ENCODE data around the gene ZDHHC14.
"Not testable (repeated sequence)": the region's sequence is repeated elsewhere in the genome, so short reads cannot be mapped to it uniquely, and the experiment has no call there.

The ZDHHC14 gene

DNA sequence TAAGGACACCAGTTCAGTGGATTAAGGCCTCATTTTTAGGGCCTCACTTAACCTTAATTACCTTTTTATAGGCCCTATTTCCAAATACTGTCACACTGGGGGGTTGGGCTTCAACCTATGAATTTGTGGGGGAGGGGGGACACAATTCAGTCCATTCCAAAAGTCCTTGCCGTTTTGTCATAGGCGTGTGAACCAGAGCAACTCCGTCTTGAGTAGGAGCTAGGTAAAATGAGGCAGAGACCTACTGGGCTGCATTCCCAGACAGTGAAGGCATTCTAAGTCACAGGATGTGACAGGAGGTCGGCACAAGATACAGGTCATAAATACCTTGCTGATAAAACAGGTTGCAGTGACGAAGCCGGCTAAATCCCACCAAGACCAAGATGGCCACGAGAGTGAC lies 328.6 kb downstream of the ZDHHC14 start:
- no peak for DNase-seq

DNA sequence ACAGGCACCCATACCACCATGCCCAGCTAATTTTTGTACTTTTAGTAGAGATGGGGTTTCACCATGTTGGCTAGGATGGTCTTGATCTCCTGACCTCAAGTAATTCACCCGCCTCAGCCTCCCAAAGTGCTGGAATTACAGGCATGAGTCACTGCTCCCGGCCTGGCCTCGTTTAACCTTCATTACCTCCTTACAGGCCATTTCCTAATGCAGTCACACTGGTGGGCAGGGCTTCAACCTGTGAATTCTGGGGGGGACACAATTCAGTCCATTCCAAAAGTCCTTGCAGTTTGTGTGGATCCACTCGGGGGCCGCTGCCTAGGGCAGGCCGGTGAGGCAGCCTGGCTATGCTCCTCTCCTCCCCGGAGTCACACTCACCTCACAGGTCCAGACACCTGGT lies 329.6 kb downstream of the ZDHHC14 start:
- DNase-seq: no peak

DNA sequence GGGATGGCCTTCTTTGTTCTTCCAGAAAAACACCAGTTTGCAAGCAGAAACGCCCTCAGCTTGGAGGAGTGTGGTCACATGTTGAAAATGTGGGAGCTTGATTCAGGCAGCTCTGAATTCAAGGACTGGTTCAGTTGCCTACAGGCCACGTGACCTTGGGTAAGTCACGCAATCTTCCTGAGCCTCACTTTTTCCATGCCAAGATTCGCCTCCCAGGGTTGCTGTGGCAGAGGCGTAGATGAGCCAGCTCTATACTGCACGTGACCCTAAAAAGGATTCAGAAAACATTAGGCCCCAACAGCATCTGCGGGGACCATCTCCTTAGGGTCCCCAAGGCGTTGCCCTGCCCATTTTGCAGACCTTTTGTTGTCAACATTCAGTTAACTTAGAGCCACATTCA lies 330.1 kb downstream of the ZDHHC14 start:
- DNase-seq: no peak

DNA sequence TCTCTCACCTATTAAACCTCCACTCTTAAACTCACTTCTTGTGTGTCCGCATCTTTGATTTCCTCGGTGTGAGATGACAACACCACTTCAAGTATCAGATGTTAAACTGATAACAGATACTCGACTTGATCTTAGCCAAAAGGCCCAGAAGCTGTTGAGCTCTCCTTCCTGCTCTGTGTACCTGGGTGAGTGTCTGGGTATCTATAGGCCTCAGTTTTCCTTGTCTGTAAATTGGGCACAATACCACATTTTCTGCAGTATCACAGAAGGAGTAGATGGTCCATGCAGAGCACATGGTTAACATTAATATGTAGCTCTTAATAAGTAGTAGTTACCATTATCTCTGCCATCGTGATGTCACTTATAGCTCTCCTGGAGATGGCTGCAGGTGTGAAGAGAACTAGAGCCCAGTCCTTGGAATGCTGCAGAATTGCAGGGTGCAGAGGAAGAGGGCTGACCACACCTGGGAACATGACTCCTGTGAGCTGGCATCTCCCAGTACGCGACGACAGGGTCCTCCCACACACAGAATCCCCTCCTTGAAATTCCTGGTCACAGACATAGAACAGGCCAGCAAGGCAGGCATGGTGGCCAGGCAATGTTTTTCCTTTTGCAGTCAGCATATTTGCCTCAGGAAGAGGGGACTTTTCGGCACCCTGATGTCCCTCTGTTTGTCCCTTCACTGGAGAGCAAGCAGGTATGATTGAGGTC lies 331.8 kb downstream of the ZDHHC14 start:
- DNase-seq: no peak

DNA sequence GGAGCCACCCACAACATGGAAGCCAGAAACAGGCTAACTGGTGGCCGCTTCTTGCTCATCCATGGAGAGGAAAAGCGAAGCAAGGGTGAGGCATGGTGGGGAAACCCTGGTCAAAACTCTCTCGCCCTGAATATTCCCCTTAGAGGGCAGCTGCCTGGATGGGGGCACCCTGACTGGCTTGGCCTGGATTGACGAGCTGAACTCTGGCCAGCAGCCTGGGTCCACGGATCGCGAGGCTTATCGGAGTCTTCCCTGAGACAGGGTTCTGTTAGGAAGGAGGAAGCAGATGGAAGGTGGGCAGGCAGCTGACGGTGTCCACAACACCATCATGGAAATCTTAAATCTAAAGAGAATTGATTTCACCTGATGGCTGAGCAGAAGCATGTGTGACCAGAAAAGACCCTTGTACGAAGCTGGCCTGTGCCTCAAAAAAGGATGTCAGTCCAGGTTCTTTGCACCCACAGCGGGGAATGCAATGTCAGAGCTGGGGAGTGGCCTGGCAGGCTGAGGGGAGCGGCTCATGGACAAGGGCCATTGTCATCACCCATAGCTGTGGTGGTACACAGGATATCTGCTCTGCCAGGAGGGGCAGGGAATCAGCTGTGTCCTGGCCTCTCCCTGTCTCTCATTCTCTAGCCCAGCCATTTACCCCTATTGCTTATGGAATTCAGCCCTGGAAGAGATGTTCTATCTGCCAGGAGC lies 332.6 kb downstream of the ZDHHC14 start:
- DNase-seq: no peak

DNA sequence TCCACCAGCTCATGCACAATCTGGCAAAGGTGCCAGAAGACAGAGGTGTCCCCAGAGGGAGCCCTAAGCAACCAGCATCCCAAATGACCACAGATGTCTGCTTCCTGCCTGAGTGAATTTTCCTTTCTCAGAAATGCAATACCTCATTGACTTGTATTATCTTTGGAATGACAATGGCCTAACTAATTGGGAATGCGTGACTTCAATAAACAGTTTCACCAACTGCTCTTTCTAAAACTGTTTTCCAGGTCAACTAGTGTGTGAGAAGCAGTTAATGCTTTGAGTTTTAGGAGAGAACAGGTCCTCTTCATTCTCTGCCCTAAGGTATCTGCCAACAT lies 333.1 kb downstream of the ZDHHC14 start:
- DNase-seq: no peak

DNA sequence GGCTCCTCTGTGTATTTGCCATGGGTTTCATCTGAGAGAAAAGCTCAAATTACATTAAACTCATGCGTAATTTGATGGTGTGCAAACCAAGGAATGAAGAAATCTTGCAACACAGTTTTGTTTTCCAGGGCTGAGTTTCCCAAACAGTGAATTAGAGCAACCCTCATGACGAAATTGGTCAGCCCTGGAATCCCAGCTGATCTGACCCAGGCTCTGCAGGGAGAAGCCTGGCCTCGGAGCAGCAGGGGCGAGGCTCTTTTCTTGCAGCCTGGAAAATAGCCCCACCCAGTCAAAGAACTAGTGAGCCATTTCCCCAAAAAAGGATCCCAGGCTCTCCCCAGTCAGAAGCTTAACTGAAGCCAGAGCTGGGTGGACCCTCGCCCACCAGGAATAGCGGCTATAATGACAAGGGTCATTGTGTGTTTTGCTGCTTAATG lies 334.8 kb downstream of the ZDHHC14 start:
- no peak for DNase-seq

DNA sequence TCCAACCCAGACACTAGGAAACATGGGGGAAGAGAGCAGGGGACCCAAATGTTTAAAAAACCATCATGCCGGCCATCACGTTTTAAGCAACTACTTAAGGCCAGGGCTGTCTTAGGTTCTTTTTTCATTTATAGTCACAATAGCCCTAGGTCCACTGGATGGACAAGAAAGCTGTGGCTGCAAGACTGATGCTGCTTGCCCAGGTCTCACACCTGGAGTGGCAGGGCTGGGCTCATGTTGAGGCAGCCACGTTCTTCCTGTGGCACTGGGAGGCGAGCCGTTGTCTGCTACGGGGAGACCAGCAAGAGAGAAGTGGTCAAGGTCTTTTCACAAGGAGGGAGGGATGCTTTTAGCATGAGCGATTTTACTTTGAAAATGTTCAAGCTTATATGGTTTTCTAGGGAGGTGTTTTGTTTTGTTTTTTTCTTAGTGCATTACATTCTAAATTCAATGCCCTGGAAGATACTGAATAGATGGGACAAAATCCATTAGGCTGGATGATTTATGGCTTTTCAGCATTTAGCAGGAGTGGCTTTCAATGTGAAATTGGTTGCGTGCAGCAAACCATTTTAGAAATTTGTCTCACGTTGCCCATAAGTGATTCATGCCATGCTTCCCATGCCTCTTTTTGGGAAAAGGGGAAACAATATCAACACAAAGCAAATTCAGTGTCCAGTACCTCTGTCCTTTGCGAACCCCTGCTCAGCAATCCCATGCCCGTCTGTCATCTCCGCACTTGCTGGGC lies 335.4 kb downstream of the ZDHHC14 start:
- DNase-seq: no peak

DNA sequence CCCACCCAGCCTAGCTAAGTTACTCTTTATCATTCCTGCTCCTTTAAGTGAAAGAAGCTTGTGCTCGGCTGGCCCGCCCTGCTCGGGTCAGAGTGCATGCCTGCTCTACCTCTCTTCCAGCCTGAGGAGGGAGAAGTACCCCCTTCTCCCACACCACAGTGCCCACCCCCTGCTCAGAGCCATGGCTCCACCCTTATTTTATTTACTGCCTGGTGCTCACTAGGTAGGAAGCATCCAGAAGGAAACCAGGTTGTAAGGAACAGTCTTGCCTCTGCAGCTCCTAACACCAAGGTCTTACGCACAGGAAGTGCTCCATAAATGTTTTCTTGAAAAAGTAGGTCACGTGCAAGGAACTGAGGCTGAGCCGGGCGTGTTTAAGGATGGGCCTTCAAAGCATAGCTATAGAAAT lies 336.4 kb downstream of the ZDHHC14 start:
- no peak for DNase-seq

DNA sequence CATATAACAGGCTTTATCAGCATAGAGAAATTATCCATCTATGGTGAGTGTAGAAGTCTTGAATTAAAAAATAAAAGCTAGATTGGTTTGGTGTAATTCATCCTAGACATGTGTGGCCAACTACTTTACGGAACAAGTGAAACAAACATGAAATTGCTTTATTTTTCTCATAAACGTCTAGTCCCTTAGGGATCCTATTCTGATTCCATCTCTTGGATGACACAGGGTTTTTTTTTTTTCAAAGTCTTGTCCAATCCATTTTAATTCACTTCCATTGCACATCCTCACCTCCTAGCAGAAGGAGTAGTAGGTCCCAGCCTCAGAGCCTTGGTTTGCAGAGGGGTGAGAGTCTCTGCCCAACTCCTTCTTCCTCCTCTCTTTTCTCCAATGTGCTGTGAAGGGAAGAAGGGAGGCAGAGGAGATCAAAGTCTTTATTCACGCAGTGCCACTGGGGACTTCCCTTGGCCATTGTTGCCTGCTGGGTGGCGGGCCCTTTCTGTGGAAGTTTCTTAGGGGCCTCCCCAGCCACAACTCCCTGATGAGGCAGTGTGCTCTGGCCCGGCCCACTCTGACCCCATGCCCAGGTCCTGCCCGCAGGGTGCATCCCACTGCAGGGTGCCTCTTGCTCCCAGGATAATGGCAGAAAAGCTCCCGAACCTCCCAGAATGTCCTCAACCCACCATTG lies 337.7 kb downstream of the ZDHHC14 start:
- no peak for DNase-seq

DNA sequence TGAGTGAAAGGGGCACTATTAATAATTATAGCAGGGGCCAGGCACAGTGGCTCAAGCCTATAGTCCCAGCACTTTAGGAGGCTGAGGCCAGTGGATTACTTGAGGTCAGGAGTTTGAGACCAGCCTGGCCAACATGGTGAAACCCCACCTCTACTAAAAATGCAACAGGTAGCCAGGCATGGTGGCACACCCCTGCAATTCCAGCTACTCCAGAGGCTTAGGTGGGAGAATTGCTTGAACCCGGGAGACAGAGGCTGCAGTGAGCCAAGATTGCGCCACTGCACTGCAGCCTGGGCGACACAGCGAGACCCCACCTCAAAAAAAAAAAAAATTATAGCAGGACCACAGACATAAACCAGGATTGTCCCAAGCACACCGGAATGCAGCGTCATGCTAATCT lies 340.0 kb downstream of the ZDHHC14 start:
- not testable (repeated sequence) for DNase-seq

DNA sequence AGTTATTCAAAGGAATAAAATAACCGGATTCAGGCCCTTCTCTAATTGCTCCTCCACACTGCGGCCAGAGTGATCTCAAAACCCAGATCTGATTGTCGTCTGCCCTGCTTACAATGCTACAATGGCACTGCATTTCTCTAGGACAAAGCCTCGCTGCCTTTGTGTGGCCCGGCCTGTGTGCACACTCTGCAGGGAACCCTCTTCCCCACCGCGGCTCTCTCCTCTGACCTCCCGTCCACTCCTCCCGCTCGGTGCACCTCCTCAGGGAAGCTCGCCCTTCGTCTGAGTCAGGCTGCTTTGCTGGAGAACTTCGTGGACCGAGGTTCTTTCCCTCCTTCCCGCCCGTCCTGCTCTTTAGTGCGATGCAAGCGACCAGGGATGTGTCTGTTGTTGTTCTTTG lies 340.4 kb downstream of the ZDHHC14 start:
- no peak for DNase-seq

DNA sequence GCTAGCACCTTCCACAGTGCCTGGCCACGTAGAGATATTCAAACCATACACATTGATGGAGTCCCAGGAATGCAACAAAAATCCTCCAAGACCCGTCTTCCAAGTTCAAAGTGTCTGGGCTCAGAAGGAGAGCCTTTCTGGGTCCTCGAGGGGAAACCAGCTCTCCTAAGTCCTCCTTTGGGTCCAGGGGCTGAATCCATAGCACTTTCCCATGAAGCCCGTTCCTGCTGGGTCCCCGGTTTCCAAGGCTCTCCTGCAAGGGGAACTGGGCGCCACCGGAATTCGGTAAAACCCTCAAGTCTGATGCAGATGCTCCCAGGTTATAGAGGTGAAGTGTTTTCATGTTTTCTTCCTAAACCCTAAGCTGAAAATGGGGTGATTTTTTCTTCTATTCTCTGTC lies 340.8 kb downstream of the ZDHHC14 start:
- no peak for DNase-seq

DNA sequence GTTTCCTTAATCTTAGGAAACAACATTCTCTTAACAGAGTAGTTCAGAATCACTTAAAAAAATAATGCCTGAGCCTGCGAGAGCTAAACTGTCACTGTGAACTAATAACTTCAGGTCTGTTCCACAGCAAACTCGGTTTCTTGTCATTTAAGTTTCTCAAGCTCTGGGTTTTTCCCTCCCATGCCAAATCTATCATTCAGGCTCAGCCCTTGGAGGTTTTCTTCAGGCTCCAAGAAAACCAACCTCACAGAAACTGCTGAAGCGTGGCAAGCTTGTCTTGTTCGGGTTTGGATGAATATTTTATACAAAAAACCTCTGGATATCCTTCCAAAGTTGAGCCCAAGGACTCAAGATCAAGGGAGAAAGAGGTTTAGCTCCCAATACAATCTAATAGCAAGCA lies 342.4 kb downstream of the ZDHHC14 start:
- no peak for DNase-seq

DNA sequence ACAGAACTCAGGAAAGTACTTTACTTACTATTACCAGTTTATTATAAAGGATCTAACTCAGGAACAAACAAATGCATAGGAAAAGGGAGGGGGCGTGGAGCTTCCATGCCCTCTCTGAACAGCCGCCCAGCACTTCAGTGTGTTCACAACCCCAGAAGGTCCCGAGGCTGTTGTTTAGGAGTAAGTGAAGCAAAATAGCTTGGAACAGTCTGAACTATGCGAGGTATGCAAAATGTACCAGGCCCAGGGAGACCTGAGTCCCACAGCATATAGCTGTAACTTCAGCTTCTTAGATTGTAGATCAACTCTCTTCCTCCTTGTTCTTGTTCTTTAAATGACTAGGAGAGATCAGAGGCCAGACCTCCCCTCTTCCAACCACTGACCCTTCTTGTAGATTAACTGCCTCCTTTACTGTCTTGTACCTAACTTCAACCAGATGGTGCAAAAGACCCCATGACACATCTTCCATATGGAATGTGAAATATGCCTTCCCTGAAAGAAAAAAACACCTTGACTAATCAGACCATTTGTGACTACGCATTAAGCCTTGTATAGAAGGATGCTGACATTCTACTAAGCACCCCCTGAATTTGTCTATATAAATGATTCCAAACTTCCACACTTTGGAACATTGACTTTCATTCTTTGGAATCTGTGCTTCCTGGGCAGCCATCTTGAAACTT lies 343.3 kb downstream of the ZDHHC14 start:
- DNase-seq: no peak

DNA sequence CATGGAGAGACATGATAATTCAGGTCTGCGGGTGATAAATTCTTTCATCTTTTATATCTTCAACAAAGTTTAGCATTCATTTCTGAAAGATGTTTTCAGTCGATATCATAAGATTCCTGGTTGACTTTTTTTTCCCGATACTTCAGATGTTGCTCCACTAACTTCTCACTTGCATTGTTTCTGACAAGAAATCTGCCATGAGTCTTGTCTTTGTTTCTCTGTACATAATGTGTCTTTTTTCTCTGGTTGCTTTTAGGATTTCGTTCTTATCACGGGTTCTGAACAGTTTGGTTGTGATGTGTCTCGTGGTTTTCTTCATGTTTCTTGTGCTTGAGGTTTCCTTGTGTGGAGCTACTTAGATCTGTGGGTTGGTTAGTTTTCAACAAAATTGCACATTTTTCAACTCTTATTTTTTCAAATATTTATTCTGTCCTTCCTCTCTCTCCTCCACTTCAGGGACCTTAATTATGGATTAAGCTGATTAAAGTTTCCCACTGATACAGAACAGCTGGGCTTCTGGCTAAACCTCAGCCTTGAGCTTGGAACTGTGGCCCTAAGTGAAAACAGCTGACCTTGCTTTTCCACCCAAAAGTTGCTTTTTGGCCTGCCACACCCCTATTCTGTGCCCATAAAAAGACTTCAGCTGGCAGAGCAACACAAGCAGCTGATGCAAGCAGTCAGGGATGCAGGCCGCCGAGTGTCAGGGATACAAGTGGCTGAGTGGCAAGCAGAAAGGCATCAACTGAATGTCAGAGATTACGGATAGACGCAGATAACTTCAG lies 344.2 kb downstream of the ZDHHC14 start:
- no peak for DNase-seq

DNA sequence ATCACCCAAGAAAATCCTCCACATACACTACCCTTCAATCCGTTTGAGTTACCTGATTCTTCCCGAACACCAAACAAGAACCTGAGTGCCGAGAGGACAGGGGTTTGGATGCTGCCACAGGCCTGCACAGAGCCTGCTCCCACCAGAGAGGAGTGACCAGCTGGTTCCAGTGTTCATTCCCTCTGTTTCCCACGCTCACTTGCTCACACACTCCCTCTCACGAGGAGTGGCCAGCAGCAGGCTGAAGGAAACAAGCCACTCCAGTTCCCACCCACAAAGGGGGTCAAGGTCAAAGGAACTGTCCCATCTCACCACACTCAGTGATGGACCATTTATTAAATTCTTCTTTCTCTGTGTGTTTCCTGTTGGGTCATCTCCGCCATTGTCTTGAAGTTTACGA lies 344.8 kb downstream of the ZDHHC14 start:
- DNase-seq: no peak

DNA sequence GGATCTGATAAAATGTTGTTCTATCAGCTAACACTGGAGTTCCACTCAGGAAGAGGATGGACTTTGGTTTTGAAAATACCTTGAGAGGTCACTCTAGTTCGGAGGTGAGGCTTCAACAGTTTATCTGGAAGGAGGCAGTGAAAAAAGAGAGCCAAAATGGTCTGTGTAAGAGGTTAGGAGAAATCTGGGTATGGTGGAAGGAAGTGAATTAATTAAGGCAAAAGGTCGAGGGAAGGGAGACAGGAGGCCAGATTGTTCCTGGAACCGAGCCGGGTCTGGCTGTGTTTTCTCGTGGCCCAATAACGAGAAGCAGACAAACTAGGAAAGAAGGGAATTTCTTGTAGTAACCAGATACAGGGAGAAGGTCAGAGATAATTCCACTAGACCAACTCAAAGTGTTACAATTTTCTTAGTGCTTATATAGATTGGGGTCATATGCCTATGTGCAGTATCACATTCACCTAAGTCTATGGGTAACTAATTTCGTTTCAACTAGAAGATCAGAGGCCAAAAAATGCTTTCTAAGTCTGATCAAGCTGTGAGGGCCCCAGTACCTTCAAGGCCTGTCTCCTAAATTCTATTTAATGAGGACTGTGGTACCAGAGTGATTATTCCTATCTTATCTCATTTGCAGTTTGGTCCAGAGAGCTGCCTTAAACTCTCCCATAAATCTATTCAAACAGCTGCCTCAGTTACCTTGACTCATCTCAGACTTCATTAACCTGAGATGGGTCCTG lies 346.1 kb downstream of the ZDHHC14 start:
- no peak for DNase-seq
